Activated CD8-positive, alpha-beta memory T cell treated with anti-CD3 and anti-CD28 coated beads for 4 hours (primary cell): ENCODE measurements around the gene DCAF10.
"Not testable (repeated sequence)": the region's sequence is repeated elsewhere in the genome, so short reads cannot be mapped to it uniquely, and the experiment has no call there.

Experiments
- DNase-seq, 2 donors: peaks; one replicate each; pipeline ENCODE4 v3.0.0-alpha.2; 2020; ENCODE audit warnings: low read depth in 2 of 2

DCAF10 gene

DNA sequence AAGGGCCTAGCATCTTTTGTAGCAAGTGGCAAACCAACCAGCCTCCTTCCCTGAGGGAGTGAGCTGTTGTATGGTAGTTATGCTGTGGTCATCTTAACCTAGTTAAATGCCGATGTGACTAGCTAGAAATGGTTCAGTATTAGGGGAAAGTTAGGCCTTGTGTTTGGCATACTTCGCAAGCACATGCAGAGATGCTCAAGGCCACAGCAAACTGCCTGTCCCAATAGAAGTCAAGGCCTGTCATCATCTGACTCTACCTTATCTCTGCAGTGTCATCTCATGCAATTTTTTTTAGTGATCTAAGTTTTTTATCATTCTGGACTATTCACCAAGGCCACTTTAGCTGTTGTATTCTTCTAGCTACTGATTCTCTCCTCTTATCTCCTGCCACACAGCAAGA, 10.5 kb upstream of the DCAF10 start:
- DNase-seq = no peak

DNA sequence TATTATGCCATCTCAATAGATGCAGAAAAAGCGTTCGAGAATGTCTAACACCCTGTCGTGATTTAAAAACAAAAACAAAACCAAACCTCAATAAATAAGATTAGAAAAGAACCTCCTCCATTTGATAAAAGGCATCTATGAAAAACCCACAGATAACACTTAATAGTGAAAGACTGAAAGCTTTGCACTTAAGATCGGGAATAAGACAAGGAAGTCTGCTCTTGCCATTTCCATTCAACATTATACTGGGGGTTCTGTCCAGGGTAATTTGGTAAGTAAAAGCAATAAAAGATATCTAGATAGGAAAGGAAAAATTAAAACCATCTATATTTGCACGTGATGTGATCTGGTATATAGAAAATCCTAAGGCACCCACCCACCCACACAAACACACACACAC, 8.5 kb upstream of the DCAF10 start:
- no peak for DNase-seq

DNA sequence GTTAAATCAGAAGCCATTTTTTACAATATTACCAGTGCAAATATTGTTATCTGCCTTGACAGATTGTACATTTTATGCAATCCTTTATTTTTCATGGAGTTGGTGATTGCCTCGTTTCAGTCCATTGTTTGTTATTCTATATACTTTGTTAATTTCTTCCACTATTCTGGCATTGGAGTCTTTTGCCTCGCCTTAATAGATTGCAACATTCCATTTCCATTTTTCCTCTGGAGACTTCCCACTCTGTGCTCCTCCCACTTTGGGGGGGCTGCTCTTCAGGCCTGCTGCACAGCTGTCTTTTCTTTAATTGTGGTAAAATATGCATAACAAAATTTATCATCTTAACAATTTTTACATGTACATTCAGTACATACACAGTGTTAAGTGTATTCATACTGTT, 4.4 kb upstream of the DCAF10 start:
- DNase-seq = no peak

DNA sequence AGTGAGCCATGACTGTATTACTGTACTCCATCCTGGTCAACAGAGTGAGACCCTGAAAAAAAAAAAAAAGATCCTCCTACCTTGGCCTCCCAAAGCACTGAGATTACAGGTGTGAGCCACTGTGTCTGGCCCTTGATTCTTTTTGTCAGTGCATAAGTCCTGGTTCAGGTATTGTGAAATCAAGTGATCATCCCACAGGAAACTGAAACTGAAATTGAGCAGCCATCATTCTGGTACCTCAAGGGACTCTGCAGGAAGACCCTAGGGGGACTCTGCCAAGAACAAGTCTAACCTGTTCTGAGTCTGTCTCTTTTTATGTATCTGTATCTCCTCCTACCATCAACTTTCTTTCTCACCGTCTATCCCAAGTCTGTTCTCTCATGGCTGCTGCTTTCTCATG, 1.9 kb upstream of the DCAF10 start:
- DNase-seq = no peak

DNA sequence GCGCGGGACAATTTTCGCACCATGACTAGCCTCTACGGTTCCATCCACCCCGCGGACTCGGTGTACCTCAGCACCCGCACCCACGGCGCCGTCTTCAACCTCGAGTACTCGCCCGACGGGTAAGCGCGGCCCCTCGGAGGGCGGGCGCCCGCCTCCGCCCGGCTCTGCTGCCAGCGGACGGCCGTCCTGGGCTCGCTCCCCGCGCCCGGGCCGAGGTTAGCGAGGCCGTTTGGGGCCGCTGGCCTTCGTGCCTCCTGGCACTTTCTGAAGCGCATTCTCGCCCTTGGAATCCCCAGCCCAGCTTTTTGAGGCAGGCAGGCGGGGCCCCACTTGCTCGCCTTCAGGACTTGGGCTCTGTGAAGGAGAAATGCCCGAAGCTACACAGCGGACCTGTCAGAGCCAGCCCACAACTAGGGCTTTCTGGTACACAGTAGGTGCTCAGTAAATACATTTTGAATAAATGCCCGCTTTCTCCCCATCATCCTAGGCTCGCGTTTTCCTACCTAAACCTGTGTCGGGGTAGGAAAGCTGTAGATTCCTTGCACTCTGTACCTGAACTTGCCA, 772 bp downstream of the DCAF10 start:
- DNase-seq = no peak

DNA sequence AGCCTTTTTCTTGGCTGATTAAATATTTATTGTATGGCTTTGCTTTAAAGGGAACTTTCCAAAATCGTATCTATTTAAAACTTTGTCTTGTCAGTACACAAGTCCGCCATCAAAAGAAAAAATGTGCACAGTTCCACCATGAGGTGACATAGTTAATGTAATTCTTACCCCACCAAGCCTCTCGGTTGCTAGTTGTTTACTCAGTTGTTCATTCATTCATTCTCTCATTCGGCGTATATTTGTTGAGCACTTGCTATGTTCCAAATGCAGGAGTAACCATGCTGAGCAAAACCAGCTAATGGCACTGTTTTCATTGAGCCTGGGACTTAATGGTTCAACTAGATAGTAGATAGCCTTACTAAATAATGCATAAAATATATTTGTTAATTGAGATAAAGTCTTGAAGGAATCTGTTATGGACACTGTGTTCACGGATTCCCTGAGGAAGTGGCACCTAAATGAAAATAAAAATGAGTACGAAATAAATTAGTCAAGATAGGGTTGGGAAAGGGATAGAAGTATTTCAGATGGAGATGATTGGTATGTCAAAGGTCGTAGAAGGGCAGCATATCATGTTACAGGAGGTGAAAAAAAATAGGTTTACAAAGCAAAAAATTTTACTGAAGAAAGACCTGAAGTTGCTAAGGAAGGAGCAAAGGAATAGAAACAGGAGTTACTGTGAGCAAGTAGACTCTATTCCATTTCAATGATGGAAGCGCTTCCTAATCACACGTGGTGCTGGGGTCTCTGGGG, 1.5 kb downstream of the DCAF10 start:
- no peak for DNase-seq

DNA sequence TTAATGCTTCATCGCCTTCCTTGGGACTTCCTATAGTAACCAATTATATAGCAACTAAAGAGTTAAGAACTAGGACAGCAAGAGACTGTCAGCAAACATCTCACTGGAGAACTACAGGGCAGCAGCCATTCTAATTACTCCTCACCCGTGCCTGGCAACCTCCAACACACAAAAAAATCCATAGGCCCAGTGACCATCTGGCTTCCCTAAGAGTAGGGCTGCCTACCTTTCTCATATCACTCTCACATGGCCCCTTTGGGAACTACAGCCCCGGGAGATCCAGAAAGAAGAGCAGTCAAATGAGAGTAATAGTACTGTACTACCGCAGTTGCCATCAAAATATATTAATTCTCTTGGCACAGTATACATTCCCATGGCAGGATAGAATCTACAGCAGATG, 5.7 kb downstream of the DCAF10 start:
- DNase-seq = no peak

DNA sequence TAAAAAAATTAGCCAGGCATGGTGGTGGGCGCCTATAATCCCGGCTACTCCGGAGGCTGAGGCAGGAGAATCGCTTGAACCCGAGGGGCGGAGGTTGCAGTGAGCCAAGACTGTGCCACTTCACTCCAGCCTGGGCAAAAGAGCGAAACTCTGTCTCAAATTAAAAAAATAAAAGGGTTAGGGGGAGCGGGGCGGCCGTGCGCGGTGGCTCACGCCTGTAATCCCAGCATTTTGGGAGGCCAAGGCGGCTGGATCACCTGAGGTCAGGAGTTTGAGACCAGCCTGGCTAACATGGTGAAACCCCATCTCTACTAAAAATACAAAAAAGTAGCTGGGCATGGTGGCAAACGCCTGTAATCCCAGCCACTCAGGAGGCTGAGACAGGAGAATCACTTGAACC, 9.1 kb downstream of the DCAF10 start:
- not testable (repeated sequence) for DNase-seq

DNA sequence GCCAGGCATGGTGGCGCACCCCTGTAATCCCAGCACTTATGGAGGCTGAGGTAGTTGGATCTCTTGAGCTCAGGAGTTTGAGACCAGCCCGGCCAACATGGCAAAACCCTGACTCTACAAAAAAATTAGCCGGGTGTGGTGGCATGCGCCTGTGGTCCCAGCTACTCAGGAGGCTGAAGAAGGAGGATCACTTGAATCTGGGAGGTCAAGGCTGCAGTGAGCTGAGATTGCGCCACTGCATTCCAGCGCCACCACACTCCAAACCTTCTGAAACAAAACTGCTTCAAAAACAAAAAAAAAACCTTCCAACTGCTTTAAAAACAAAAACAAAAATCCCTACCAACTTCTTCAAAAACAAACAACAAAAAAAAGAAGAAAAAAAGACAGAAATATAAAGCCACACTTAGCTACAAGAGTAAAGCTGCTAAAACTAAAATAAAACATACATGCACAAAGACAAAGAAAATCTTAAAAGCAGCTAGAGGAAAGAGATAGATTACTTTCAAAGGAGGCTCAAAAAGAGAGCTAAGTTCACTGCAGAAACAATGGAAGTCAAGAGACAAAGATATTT, 11.4 kb downstream of the DCAF10 start:
- DNase-seq = no peak

DNA sequence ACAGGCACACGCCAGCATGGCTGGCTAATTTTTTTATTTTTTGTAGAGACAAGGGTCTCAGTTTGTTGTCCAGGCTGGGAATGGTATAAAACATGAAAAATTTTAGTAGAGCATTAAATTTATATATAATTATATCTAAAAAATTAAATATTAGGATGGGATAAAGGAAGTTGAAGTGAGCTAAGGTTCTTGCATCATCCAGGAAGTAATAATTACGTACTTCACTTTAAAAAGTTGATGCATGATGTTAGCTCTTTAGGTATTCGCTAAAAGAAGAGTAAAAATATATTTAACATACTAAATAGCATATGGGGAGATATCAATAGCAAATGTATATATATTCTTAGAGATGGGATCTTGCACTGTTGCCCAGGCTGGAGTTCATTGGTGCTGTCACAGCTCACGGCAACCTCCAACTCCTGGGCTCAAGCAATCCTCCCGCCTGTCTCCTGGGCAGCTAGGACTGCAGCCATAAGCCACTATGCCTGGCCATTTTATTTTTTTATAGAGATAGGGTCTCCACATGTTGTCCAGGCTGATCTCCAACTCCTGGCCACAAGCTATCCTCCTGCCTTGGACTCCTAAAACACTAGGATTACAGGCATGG, 12.3 kb downstream of the DCAF10 start:
- DNase-seq = no peak

DNA sequence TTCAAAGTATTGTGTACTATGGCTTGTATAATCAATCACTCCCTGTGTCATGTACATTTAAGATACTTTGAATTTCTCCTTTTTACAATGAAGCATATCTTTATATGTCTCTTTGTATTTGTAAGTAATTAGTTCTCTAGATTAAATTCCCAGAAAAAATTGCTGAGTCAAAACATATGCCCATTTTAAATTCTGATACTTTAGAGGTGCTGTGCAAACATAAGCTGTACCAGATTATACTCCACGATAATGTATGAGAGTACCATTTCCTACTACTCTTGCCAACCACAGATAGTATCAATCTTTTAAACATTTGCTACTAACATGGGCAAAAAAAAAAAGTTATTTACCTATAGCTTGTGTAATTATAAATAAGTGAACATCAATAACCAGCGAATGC, 18.3 kb downstream of the DCAF10 start:
- DNase-seq = no peak

DNA sequence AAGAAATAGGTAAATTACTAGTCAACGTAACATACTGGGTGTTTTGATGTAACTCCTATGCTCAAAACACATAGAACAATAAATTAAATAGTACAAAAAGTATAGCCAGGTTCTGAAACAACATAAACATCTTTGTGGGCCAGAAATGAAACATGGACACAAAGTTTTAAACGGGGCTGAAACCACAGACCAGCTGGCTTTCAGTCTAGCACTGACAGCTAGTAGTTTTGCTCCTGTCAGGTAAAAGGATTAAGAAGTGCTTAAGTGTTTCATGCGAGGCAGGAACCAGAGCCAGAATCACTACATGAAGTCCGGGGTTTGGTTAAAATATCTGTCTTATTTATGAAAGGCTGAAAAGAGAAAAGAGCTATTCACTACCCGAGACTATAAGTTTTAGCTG, 19.5 kb downstream of the DCAF10 start:
- DNase-seq = no peak

DNA sequence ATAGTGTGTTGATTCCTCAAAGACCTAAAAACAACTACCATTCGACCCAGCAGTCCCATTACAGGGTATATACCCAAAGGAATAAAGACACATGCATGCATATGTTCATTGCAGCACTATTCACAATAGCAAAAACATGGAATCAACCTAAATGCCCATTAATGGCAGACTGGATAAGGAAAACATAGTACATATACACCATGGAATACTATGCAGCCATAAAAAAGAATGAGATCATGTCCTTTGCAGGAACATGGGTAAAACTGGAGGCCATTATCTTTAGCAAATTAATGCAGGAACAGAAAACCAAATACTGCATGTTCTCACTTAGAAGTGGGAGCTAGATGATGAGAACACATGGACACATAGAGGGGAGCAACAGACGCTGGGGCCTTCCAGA, 24.6 kb downstream of the DCAF10 start:
- DNase-seq = not testable (repeated sequence)

DNA sequence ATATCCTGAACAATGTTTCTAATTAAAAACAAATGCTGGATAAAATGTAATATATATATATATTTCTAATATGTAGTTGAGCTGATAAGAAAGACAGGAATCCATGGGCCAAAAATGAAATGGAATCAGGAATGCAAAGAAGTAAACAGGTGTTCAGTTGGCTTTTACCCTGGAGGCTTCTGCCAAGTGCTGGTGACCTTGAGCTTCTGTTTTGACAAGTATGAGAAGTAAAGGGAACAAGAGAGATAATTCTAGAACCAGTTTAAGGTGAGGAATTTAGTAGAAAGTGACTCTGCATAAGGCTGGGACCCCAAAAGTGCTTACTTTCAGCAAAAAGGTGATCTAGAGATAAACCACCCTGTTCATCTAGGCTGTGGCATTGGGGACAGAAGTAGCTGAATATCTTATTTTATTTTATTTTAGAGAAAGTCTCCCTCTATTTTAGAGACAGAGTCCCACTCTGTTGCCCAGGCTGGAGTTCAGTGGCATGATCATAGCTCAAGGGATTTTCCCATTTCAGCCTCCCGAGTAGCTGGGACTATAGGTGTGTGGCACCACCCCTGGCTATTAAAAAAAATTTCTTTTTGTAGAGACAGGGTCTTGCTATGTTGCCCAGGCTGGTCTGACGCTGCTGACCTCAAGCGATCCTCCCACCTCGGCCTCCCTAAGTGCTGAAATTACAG, 27.0 kb downstream of the DCAF10 start:
- no peak for DNase-seq

DNA sequence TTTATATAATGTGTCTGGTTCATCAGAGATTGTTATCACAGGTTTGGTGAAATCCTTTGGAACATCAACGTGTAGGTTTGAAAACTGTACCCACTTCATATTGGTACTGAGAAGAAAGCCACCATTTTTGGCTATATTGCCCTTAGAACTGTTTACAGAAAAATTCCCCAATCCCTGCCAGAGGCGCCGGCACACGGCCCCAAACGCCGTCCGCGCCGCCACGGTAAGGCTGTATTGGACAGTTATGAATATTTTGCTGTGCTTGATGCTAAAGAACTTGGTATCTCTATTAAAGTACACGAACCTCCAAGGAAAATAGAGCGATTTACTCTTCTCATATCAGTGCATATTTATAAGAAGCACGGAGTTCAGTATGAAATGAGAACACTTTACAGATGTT, 35.2 kb downstream of the DCAF10 start:
- DNase-seq = no peak

DNA sequence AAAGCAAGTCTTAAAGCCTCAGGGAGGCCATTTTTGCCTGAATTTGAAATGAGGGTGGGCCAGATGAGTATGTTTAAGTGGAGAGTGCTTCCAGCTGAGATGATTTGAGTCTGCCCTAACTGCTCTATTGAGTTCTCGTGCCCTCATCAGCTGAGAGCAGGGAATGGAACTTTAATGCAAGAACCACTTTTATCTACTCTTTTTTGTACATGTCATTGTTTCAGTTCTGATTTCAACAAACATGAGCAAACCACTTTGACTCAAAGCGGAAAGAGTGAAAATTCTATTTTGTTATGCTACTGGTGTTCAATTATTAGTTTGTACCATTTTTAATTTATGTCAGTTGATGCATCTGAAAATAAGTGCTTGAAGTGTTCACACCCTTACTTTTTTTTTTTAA, 35.8 kb downstream of the DCAF10 start:
- DNase-seq = no peak

DNA sequence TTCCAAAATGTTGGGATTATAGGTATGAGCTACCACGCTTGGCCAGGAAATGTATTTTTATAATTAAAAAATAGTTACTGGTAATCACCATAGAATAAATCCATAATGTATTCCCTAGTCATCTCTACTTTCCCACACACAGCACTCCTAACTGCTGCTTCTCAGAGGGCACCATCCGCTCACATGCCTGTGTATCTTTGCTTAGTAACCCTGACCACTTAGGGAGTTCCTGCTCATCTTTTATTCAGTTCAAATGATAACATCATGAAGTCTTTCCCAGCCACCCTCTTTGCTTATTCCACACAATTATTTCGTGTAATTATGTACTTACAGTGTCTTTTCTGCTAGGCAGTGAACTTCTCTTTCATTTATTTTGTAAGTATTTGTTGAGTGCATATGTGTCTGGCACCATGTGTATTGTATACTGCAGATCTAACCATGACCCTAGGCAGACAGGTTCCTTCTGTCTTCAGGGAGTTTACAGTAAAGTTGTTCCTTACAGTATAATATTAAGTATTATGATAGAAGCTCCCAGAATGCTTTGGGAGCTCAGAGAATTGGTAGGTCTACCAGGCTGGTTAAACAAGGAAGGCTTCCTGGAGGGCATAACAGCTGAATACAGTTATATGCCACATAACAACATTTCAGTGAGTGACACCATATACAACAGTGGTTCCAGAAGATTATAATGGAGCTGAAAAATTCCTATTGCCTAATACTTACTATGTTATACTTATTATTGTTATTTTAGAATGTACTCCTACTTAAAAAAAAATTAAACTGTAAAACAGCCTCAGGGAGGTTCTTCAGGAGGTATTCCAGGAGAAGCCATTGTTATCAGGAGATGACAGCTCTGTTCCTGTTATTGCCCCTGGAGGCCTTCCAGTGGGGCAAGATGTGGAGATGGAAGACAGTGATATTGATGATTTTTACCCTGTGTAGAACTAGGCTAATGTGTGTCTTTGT, 39.2 kb downstream of the DCAF10 start:
- no peak for DNase-seq

DNA sequence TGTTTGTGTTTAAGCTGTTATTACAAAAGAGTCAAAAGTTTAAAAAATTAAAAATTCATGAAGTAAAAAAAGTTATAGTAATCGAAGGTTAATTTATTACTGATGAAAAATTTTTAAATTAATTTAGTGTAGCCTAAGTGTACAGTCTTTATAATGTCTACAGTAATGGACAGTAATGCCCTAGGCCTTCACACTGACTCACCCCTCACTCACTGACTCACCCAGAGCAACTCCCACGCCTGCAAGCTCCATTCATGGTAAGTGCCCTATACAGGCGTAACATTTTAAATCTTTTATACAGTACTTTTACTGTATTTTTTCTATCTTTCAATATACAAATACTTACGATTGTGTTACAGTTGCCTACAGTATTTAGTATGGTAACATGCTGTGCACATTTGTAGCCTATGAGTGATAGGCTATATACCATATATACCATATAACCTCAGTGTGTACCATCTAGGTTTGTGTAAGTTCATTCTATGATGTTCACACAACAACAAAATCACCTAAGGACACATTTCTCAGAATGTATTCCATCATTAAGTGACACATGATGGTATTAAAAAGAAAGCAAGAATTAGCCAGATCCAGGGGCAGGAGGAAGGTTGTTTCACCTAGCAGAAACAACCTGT, 40.1 kb downstream of the DCAF10 start:
- no peak for DNase-seq

DNA sequence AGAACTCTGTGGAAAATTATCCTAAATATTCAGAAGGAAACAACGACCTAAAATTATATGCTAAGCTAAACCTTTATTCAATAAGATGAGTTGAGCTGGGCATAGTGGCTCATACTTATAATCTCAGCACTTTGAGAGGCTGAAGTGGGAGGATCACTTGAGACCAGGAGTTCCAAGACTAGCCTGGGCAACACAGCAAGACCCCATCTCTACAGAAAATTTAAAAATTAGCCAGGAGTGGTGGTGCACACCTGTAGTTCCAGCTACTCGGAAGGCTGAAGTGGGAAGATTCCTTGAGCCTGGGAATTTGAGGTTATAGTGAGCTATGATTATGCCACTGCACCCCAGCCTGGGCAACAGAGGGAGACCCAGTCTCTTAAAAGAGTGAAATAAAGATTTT, 51.6 kb downstream of the DCAF10 start:
- no peak for DNase-seq

DNA sequence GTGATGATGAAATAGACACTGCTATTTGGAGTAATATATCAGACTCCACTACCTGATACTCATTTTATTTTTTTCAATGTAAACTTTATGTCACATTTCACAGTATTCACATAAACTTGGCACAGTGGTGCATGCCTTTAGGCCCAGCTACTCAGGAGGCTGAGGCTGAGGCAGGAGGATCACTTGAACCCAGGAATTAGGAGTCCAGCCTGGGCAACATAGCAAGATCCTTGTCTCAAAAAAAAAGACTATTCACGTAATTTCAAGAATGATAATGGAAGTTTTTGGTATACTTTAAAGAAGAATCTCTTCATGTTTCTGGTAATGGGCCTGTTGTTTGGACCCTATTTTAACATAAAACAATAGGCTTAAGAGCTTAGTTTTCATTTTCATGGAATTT, 56.0 kb downstream of the DCAF10 start:
- DNase-seq = no peak

DNA sequence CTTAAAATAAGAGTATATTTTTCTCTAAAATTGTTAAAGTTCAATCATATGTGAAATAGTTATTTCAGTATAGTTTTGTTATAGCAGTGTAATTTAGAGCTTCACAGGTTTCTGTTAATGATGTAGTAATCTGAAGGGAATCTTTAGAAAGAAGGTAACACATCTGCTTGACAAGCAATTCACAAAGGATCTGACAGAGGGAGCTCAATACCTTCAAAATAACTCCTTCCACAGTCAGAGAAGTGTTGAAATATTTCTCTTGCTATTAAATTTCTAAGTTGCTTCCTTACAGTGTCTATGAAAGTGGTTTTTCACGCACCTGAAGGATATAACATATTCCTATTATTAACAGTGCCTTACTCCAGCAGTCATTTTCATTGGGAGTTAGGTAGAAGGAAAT, 58.4 kb downstream of the DCAF10 start:
- no peak for DNase-seq
